ENCODE measurements around the gene GNPTG.

The GNPTG gene

DNA sequence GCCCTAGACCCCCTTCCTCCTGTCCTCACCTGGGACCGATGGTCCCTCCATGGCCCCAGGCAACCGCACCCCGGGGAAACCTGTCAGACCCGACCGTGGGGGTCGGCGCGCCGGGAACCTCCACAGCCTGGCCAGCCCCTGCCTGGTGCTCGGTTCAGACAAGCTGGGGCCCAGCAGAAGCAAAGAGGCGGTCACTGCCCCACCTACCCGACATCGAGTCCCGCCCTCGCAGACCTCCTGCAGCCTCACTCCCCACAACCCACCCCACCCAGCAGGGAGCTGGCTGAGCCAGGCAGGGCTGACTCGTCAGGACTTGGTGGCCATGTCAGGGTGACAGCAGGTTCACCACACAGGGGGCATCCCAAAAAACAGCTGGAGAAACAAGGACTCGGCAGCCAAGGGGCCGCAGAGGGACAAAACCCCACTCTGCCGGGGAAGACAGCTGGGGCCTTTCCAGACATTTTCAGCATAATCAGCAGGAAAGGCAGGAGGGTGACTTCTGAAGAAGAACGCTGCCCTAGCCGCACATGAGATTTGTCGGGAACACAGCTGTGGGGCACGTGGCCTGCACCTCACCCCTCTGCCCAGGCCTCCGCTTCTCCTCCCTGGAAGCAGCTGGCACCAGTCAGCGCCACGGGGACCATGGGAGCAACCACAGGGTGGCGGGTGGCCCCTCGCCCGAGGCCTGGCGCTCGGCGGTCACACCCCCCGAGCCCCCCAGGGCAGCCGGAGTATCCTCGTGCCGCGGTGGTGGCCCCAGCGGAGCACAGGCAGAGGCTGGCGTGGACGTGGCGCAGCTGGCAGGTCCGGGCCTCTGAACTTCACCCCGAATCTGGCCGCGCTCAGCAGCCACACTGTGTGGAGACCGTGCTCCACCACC is 22.9 kb downstream of the GNPTG start:
- Histone ChIP-seq H3K27ac (no peak overlapping the region), H3K4me3 (no peak overlapping the region), H3K36me3 (ENCODE audit: insufficient read depth, low read length) (no peaks in the 10 kb centered on the region; the same call in 1 of the 2 replicates), H3K9me3 (ENCODE audit: low read depth, low read length) (no peaks in the 10 kb centered on the region), H3K9ac (ENCODE audit: insufficient read length) (no peak overlapping the region)
- no peak for TF ChIP-seq POLR2AphosphoS5 (IDR thresholded peaks at IDR 0.05; ENCODE audit: borderline replicate concordance, low read depth, low read length)
- no peak for TF ChIP-seq FOXP2 (optimal IDR thresholded peaks at IDR 0.05; ENCODE audit: control extremely low read depth, extremely low read length, insufficient read depth)
- no peak for TF ChIP-seq EZH2 (IDR thresholded peaks at IDR 0.05)
- DNase-seq (ENCODE audit: low read depth, low spot score), result no peak

DNA sequence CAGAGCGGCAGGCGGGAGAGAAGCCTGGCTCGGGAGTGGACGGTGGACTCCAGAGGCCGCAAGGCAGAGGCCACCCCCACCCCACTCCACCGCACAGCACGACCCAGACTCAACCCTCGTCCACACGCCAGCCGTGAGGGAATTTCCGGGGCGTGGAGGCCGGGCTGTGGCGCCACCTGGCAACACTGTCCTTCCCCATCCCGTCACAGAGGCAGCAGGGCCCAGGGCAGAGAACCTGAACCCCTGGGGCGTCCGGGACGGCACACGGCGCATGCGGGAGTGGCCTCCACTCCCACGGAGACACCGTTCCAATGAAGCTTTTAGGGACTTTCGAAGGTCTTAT is 23.5 kb downstream of the GNPTG start:
- H3K27ac ChIP-seq, result no peak overlapping the region
- H3K9ac ChIP-seq (ENCODE audit: insufficient read length), result no peak overlapping the region
- H3K36me3 ChIP-seq (ENCODE audit: insufficient read depth, low read length), result no peaks in the 10 kb centered on the region
- H3K4me3 ChIP-seq, result no peak overlapping the region
- TF ChIP-seq EZH2 (IDR thresholded peaks at IDR 0.05) (no peak), POLR2AphosphoS5 (IDR thresholded peaks at IDR 0.05; ENCODE audit: borderline replicate concordance, low read depth, low read length) (no peak; the same call in 1 of the 2 replicates), FOXP2 (optimal IDR thresholded peaks at IDR 0.05; ENCODE audit: control extremely low read depth, extremely low read length, insufficient read depth) (no peak)
- H3K9me3 ChIP-seq (ENCODE audit: low read depth, low read length), result no peaks in the 10 kb centered on the region
- DNase-seq (ENCODE audit: low read depth, low spot score), result no peak

DNA sequence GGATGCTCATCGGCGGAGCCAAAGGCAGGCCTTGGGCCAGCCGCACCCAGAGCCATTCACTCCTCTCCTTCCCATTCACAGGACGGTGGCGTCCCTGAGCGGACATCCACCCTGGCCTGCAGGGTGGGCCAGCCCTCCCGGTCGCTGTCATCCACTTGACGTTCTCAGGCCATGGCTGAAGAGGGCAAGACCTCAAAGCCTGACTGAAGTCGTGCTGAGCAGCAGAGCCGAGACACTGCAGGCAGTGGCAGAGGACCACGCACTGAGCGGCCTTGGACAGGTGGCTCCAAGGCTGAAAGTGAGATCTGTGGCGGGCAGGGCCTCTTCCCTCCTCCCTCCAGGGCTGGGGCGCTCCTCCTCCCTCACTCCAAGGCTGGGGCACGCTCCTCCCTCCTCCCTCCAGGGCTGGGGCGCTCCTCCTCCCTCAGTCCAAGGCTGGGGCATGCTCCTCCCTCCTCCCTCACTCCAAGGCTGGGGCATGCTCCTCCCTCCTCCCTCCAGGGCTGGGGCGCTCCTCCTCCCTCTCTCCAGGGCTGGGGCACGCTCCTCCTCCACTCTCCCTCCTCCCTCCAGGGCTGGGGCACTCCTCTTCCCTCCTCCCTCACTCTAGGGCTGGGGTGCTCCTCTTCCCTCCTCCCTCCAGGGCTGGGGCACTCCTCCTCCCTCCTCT is 24.1 kb downstream of the GNPTG start:
- no peak overlapping the region for H3K27ac ChIP-seq
- no peaks in the 10 kb centered on the region for H3K9me3 ChIP-seq (ENCODE audit: low read depth, low read length)

DNA sequence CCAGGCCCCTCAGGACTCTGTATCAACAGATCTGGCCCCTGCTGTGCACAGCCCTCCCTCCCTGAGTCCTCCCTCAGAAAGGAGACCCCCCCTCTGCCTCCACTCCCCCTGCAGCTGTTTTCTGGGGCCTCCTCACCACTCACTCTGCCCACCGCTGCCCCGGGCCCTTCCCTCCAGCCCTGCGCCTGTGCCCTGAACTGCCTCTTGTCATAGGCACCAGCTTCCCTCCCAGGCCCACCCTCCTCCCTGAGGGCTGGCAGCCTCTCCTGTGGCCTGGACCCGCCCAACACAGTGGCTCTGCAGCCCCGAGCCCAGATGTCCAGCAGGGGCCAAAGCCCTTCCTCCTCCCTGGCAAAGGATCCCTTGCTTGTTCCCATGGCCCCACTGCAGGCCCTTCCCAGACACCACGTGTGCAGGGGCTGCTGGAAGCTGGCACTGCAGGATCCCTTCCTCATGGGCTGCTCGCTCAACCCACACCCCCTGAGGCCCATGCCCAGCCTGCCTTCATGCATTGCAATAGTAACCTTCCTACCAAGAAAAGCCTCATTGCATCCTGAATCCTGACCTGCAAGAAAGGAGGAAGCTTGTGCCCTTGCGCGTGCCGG is 25.8 kb downstream of the GNPTG start:
- DNase-seq (ENCODE audit: low read depth, low spot score), result no peak
- Histone ChIP-seq H3K9ac (ENCODE audit: insufficient read length) (no peak overlapping the region), H3K36me3 (ENCODE audit: insufficient read depth, low read length) (no peaks in the 10 kb centered on the region), H3K9me3 (ENCODE audit: low read depth, low read length) (no peaks in the 10 kb centered on the region), H3K27ac (no peak overlapping the region), H3K4me3 (peak overlapping the region; percentile 88)
- no peak for TF ChIP-seq FOXP2 (optimal IDR thresholded peaks at IDR 0.05; ENCODE audit: control extremely low read depth, extremely low read length, insufficient read depth)
- TF ChIP-seq EZH2 (IDR thresholded peaks at IDR 0.05), result no peak
- TF ChIP-seq POLR2AphosphoS5 (IDR thresholded peaks at IDR 0.05; ENCODE audit: borderline replicate concordance, low read depth, low read length), result no peak

More for the DNA sequence above, 24.1 kb downstream of the GNPTG start:
- Histone ChIP-seq H3K9ac (ENCODE audit: insufficient read length) (no peak overlapping the region), H3K4me3 (no peak overlapping the region), H3K36me3 (ENCODE audit: insufficient read depth, low read length) (no peaks in the 10 kb centered on the region)
- no peak for DNase-seq (ENCODE audit: low read depth, low spot score)
- TF ChIP-seq FOXP2 (optimal IDR thresholded peaks at IDR 0.05; ENCODE audit: control extremely low read depth, extremely low read length, insufficient read depth) (no peak), EZH2 (IDR thresholded peaks at IDR 0.05) (no peak), POLR2AphosphoS5 (IDR thresholded peaks at IDR 0.05; ENCODE audit: borderline replicate concordance, low read depth, low read length) (no peak)

DNA sequence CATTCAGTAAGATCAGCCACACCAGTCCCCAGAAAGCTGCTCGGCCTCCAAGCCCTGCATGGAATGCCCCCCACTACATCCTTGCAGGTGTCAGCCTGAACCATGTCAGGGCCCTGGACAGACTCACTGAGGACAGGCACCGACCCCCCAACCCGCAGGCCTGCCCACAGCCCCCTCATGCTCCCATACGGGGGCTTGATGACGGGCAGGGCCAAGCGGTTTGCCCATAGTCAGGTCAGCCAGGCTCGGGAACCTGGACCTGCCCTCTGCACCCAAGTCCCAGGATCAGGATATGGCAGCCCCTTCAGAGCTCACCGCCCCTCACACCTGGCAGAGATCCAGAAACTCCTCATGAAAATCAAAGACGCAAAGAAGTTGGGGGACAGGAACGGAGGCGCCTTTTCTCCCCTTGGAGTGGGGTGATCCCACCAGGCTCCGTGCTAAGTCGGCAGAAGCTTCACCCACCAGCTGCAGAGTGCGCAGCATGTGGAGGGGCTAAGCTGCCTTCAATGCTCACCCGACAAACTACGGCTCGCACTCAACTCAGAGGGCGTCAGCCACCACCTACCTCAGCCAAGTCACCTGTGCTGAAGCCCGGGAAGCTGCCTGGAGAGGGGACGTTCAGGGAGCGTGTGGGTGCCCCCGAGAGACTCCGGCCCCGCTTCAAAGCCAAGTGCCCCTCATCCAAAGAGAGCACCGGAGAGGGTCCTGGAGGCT is 26.5 kb downstream of the GNPTG start:
- no peak for DNase-seq (ENCODE audit: low read depth, low spot score)
- peak overlapping the region; percentile 77 for H3K9ac ChIP-seq (ENCODE audit: insufficient read length)
- TF ChIP-seq EZH2 (IDR thresholded peaks at IDR 0.05), result no peak
- peak overlapping the region; percentile 88 for H3K4me3 ChIP-seq
- peak overlapping the region; percentile 87; the same call in 1 of the 2 replicates for H3K27ac ChIP-seq
- no peaks in the 10 kb centered on the region for H3K36me3 ChIP-seq (ENCODE audit: insufficient read depth, low read length)
- H3K9me3 ChIP-seq (ENCODE audit: low read depth, low read length), result no peaks in the 10 kb centered on the region

DNA sequence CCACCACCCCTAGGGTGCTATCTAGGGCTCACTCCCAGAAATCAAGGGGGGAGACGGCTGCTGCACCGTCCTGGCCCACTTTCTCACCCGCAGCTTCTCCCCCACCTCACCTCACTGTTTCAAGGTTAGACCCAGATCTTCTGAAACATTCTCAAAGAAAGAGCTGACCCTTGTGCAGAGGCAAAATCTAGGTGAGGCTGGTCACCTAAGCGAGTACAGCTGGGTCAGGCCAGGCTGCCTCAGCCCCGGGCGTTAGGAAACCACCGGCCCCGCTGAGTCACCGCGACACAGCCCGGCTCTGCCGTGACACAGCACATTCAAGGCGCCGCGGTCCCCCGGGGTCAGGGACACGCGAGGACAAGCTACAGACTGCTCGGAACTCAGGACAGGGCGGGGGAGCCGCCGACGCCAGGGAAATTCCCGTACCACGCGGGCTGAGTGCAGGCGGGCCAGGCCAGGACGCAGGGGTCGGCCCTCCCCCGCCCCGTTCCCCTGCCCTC is 27.1 kb downstream of the GNPTG start:
- no peaks in the 10 kb centered on the region for H3K9me3 ChIP-seq (ENCODE audit: low read depth, low read length)
- no peaks in the 10 kb centered on the region for H3K36me3 ChIP-seq (ENCODE audit: insufficient read depth, low read length)
- no peak for TF ChIP-seq EZH2 (IDR thresholded peaks at IDR 0.05)
- no peak for TF ChIP-seq FOXP2 (optimal IDR thresholded peaks at IDR 0.05; ENCODE audit: control extremely low read depth, extremely low read length, insufficient read depth)
- TF ChIP-seq POLR2AphosphoS5 (IDR thresholded peaks at IDR 0.05; ENCODE audit: borderline replicate concordance, low read depth, low read length), result no peak
- H3K9ac ChIP-seq (ENCODE audit: insufficient read length), result peak overlapping the region; percentile 77
- peak overlapping the region; percentile 88 for H3K4me3 ChIP-seq
- no peak for DNase-seq (ENCODE audit: low read depth, low spot score)
- peak overlapping the region; percentile 87 for H3K27ac ChIP-seq

DNA sequence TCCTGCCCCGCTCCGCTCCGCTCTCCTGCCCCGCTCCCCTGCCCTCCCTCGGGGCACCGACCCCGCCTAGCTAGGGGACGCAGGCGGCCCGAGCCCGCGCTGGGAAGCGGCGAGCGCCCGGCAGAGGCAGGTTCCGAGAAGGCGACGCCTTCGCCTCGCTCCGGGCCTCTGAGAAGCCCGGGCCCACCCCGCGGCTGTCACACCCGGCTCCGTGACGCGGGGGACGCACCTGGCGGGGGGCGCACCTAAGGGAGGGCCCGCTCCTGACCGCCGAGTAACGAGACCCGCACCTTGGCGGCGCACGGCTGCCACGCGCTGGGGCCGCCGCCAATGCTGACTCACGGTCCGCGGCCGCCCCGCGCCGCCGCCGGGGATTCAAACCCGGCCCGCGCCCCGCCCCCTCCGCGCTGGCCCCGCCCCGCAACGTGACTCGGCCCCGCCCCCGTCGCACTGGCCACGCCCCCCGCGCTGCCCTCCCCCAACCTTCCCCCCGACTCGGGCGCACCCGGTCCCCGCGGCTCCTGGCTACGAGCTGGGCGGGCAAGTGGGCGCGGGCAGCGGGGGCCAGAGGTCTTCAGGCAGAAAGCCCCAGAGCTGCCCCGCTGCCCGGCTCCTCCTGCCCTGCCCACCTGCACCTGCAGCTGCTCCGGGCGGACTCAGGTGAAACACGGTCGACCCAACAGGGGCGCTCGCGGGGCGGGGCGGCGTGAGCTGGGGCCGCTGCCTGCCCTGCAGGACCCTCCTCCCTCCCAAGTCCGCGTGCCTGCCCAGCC is 27.8 kb downstream of the GNPTG start:
- Histone ChIP-seq H3K27ac (peak overlapping the region; percentile 87), H3K4me3 (peak overlapping the region; percentile 88), H3K36me3 (ENCODE audit: insufficient read depth, low read length) (no peaks in the 10 kb centered on the region), H3K9ac (ENCODE audit: insufficient read length) (peak overlapping the region; percentile 77), H3K9me3 (ENCODE audit: low read depth, low read length) (no peaks in the 10 kb centered on the region)
- no peak for DNase-seq (ENCODE audit: low read depth, low spot score)
- peak; percentile 61; the same call in 1 of the 2 replicates for TF ChIP-seq POLR2AphosphoS5 (IDR thresholded peaks at IDR 0.05; ENCODE audit: borderline replicate concordance, low read depth, low read length)
- no peak for TF ChIP-seq EZH2 (IDR thresholded peaks at IDR 0.05)
